ENCODE measurements around the gene CCDC89. TPM values are rescaled to one million over a fixed set of nuclear protein-coding genes. Genes with fewer than 3 reads are reported as not detected.

CCDC89 gene
- total and polyA plus RNA-seq, 9 of the 15 experiments (the other 6 are each of a cell fraction or from before 2014, with no cell fraction given), result 0.07 to 0.09 TPM; not detected in 7

- no peak for TF ChIP-seq ESRRB (CRISPR knock-in tag; IDR thresholded peaks at IDR 0.05; ENCODE audit: borderline replicate concordance)
These were observed 14.2 kb upstream of the CCDC89 start (continued) for GRCh38 chr11:85699957-85700741.

GRCh38 chr11:85698195-85698594, 12.2 kb upstream of the CCDC89 start:
- H3K4me1 ChIP-seq (replicated peaks in 1 of 2; ENCODE audit: control insufficient read depth in 2 of 2, insufficient read depth in 2 of 2, low read length in 2 of 2), result no peaks in the 10 kb centered on the region
- no peak overlapping the region for H3K4me2 ChIP-seq (ENCODE audit: insufficient read depth, low read length)
- CTCF ChIA-PET (ENCODE audit: low intra/inter-chr PET ratio), result no interaction called here
- H2AFZ ChIP-seq (ENCODE audit: low read depth, low read length), result no peak overlapping the region
- ATAC-seq (no peak), DNase-seq (ENCODE audit: extremely low read depth in 1 of 4, low spot score in 3 of 4) (no peak), FAIRE-seq (no peak)
- WGBS (ENCODE audit: insufficient coverage, low coverage, missing lambda C conversion rate), result 0% methylated on average over 1 of the region's 1 CpG
- TF ChIP-seq SREBF2 (CRISPR knock-in tag; IDR thresholded peaks at IDR 0.05), result no peak
- no peak for TF ChIP-seq ZNF699 (CRISPR knock-in tag; IDR thresholded peaks at IDR 0.05; ENCODE audit: insufficient replicate concordance)
- TF ChIP-seq ZNF124 (CRISPR knock-in tag; IDR thresholded peaks at IDR 0.05), result no peak
- no peak for TF ChIP-seq ZNF12 (CRISPR knock-in tag; IDR thresholded peaks at IDR 0.05)
- no peak for TF ChIP-seq LARP7 (IDR thresholded peaks at IDR 0.05)
- TF ChIP-seq PCBP2 (IDR thresholded peaks at IDR 0.05; ENCODE audit: low read depth, low read length, poor library complexity, severe bottlenecking), result no peak
- no peak for TF ChIP-seq SIN3B (IDR thresholded peaks at IDR 0.05; ENCODE audit: low read depth)
- TF ChIP-seq SIRT6 (IDR thresholded peaks at IDR 0.05; ENCODE audit: low read depth, low read length), result no peak
- TF ChIP-seq L3MBTL2 (IDR thresholded peaks at IDR 0.05), result no peak
- TF ChIP-seq CUX1 (CRISPR knock-in tag; IDR thresholded peaks at IDR 0.05), result no peak
- no peak for TF ChIP-seq NCOA1 (IDR thresholded peaks at IDR 0.05; ENCODE audit: low read depth)
- no peak overlapping the region for H3K27ac ChIP-seq (ENCODE audit: extremely low read depth, low read depth, low read length)
- no peaks in the 10 kb centered on the region for H3K9me3 ChIP-seq (replicated peaks; ENCODE audit: control insufficient read depth, insufficient read depth, low read depth, low read length)
- H3K4me3 ChIP-seq, result no peak overlapping the region
- no peaks in the 10 kb centered on the region for H3K36me3 ChIP-seq (ENCODE audit: control insufficient read depth, insufficient read depth, low read length)
- intact Hi-C loops (cut with micrococcal nuclease), result no loop called here
- POLR2A ChIA-PET, result interaction anchor here (1.0 to 1.7 kb wide), 3 partner anchors 8 to 38 kb away, joined by 3 to 5 read pairs (median 4); no protein-coding TSS in a partner anchor
- 0 out of 5 replicates have a peak, but pooled peaks cover 0 to 4% of the 10 kb centered on the region in 2 experiments for H3K27me3 ChIP-seq (ENCODE audit: control insufficient read depth in 2 of 2, insufficient read depth in 2 of 2, low read length in 2 of 2)
- H3K9me1 ChIP-seq (ENCODE audit: control insufficient read depth, insufficient read depth, low read length), result no peaks in the 10 kb centered on the region
- BruUV-seq (replicated peaks), result no TSS peak
- in situ Hi-C loops (cut with MboI), result no loop called here
- no peaks in the 10 kb centered on the region for H4K20me1 ChIP-seq (replicated peaks; ENCODE audit: control insufficient read depth, insufficient read depth, low read length)
- H3K9ac ChIP-seq (ENCODE audit: insufficient read depth in 1 of 2, low read depth in 2 of 2, low read length in 2 of 2), result no peak overlapping the region
- H3K79me2 ChIP-seq (ENCODE audit: control insufficient read depth, insufficient read depth, low read length), result no peaks in the 10 kb centered on the region
